Heart left ventricle (tissue), 13 donors: ENCODE measurements around the gene GPC6.

Source experiments
- POLR2A ChIP-seq, 2 donors: fragments of 450-650 bp; IDR thresholded peaks; one replicate each; pipeline ENCODE4 v1.6.1; 2017; ENCODE audit warnings: antibody characterized with exemption in 2 of 2, mild to moderate bottlenecking in 2 of 2, moderate library complexity in 2 of 2
- TF ChIP-seq, protein P1 (sequence below), 12 donors: fragments of 200-600 bp; sonication (generic) in 4 of 12; IDR thresholded peaks; one replicate each; pipeline versions ENCODE4 v1.5.0 to v1.8.0; 2018 to 2022; ENCODE audit warnings: antibody characterized with exemption in 12 of 12, mild to moderate bottlenecking in 5 of 12
- donor health status: ischemic (EF 13 %, LVEDD 7.1; RV severe dilation, severe dysfunction).
- donor health status: DM: no; HTN: yes; CAD: no.
- donor health status: DM: no; HTN: no; CAD: no.
- donor health status: ischemic (EF 25% LVEDD 6.9; RV normal size, moderate dysfunction).
- donor health status: ischemic (EF 25% LVEDD 5.7; RV mildly dilated, moderate dysfunction).
- donor health status: ischemic (EF 35%, LVEDD 5.7; RV mildly dilated, moderate dysfunction).
- donor health status: nonischemic (EF 11% LVEDD 7.7; RV severe dilation, severe dysfunction).
- donor health status: DM: yes; HTN: yes; CAD: no.
- donor health status: PGD.
- donor health status: ischemic (EF 29% LVEDD 5.4; RV normal size, mild dysfunction).
- donor health status: nonischemic (EF 23%, LVEDD 6.1; RV moderate dilation, normal function).

DNA sequence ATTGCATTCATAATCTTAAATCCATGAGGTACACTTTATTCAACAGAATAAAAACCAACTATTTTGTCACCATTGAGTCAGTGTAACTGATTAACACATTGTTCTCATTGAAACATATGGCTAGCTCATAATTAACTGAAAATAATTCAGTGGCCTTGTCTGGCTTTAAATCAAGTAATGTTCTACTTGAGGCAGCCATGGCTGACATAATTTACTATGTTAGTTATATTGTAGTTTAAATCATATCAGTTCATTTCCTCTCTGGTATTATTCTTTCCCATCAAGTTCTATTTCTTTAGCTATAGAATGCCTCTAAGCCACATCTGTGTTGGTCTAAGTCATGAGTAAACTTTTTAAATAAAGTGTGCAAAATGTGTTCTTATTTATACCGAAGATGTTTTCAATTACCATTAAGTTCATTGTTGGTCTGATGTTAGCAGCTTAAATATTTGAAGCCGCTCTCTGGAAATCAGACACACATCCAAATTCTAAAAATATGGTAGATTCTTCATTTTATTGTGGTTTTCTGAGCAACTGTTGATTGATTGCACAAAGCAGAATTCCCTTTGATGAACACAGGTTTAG, 393.7 kb downstream of the GPC6 start:
- TF ChIP-seq, protein P1, sequence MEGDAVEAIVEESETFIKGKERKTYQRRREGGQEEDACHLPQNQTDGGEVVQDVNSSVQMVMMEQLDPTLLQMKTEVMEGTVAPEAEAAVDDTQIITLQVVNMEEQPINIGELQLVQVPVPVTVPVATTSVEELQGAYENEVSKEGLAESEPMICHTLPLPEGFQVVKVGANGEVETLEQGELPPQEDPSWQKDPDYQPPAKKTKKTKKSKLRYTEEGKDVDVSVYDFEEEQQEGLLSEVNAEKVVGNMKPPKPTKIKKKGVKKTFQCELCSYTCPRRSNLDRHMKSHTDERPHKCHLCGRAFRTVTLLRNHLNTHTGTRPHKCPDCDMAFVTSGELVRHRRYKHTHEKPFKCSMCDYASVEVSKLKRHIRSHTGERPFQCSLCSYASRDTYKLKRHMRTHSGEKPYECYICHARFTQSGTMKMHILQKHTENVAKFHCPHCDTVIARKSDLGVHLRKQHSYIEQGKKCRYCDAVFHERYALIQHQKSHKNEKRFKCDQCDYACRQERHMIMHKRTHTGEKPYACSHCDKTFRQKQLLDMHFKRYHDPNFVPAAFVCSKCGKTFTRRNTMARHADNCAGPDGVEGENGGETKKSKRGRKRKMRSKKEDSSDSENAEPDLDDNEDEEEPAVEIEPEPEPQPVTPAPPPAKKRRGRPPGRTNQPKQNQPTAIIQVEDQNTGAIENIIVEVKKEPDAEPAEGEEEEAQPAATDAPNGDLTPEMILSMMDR (IDR thresholded peaks at IDR 0.05), result no peak
- TF ChIP-seq POLR2A (IDR thresholded peaks at IDR 0.05), result no peak
